AG08396 (cell line): ENCODE measurements around the gene TADA2B.
"Not testable (repeated sequence)": the region's sequence is repeated elsewhere in the genome, so short reads cannot be mapped to it uniquely, and the experiment has no call there.

ENCODE experiments used
- DNase-seq: peaks from one replicate; pipeline ENCODE4 v3.0.0; 2012; ENCODE audit warnings: low spot score, mixed read lengths

The TADA2B gene

DNA sequence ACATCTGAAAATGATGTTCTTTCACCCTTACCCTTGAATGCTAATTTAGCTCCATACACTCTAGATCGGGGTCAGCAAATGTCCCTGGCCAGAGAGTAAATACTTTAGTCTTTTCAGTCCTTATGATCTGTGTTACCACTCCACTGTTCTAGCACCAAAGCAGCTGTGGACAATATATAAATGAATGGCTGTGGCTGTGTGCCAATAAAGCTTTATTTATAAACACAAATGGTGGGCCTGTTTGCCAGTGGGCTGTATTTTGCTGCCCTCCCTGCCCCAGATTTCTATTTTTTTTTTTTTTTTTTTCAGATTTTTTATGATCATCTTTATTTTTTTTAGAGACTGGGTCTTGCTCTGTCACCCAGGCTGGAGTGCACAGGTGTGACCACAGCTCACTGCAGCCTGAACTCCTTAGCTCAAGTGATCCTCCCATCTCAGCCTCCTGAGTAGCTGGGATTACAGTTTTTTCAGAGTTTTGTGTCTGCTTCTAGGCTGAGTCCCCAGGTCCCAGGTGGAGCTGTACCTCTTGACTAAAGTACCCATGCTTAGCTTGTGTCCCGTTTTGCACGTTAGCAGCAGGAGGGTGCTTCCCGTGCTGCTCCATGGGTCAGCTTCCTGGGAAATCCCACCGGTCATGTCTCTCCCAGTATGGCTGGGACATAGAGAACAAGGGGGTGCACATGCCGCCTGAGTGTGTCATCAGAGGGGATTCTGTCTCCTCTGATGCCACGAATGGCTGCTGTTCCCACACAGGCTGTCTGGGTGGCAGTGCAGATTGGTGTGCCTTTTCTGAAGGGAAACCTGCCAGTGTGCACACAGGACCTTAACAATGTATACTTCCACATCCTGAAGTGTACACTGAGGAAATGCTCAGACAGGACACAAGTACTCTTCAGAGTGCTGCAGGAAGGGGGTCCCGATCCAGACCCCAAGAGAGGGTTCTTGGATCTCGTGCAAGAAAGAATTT, 40.7 kb downstream of the TADA2B start:
- DNase-seq, result no peak

DNA sequence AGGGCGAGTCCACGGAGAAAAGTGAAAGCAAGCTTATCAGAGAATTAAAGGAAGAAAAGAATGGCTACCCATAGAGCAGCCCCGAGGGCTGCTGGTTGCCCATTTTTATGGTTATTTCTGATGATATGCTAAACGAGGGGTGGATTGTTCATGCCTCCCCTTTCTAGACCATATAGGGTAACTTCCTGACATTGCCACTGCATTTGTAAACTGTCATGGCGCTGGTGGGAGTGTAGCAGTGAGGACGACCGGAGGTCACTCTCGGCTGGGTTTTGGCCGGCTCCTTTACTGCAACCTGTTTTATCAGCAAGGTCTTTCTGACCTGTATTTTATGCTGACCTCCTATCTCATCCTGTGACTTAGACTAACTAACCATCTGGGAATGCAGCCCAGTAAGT, 41.4 kb downstream of the TADA2B start:
- not testable (repeated sequence) for DNase-seq

DNA sequence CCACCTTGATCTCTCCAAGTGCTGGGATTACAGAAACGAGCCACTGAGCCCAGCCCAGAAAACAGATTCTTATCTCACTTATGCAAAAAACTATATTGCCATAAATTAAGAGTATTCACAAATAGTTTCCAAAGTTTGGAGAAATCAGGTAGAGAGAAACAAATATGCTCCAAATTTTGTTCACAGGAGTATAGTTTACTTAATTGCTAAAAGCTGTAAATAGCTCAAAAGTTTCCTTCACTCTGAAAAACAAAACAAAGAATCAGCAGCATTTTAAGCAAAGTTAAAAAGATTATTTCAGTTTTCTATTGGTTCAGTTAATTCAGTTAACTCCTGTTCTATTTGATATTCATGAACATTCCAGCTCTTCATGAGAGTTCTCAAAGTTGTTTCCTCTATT, 43.2 kb downstream of the TADA2B start:
- DNase-seq, result no peak

DNA sequence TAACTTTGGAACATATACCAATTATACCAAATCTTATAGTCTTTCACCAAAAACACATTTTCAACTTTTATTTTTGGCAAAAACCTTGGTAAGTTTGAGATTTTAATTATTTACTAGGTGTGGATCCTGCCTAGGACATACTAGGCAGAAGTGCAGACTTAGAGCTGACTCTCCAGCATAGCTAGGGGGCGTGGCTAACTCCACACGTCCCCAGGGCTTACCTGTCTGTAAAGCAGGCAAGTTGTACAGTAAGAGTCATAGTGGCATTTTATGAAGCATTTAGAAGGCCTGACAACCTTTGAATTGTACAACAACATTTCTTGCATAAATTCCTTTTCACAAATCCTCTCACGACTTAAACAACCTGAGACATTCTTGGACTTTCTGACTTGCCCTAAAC, 43.9 kb downstream of the TADA2B start:
- no peak for DNase-seq

DNA sequence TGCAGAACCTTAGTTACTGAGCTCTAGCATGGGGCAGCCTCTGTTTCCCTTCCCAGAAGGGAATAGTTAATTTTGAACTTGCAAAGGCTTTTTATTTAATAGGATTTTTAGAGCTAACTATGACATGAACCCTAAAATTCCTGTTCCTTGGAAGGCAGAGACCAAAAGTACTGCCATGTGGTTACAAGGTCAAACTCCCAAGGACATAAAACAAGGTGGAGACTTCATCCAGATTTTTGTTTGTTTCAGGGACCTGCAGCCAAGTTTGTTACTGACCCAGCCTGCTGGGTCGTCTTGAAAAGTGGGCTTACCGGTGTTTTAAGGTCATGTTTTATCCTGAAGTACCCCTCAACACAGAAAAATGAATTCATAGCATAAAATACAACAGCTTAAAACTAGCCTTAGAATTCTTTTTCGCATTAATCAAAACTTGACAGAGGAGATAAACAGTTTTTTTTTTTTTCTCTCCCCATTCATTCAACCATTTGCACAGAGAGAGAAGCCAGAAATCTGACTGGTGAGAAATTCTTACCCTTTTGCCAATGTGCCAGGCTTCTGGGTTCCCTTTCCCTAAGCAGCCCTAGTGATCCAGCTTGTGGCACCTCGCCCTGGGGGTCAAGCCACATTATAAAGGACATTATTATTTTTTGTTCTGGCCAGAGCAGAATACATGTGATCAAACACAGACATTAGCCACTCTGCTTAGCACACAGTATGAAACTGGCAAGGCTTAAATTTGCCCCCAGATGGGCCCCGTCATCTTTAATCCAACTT, 46.2 kb downstream of the TADA2B start:
- no peak for DNase-seq

DNA sequence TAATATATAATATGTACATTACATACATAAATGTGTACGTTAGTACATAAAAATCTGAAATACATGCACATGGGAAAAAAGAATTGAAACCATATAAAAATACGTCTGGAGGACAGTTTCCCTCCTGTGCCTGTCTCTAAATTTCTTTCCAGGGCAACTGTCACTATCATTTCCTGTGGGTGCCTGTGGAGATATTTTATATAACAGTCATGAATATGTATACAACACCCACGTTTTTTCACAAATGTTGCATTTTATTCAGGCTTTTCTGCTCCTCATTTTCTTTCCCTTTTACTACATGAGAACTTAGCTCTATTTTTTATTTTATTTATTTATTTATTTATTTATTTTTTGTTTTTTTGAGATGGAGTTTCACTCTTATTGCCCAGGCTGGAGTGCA, 48.9 kb downstream of the TADA2B start:
- no peak for DNase-seq

DNA sequence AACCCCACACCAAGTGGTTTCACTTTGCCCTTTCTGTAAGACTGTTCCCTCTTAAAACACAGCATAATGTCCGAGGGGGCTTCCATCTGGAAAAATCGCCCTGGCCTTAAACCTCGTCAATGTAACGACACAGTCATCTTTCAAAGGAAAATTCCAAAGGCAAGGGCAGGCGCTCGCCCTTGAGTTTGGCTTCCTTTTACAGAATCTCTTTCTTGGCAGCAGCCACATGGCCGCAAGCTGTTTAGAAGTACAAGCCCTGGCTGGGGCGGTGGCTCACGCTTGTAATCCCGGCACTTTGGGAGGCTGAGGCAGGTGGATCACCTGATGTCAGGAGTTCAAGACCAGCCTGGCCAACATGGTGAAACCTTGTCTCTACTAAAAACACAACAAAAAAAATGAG, 51.7 kb downstream of the TADA2B start:
- no peak for DNase-seq

DNA sequence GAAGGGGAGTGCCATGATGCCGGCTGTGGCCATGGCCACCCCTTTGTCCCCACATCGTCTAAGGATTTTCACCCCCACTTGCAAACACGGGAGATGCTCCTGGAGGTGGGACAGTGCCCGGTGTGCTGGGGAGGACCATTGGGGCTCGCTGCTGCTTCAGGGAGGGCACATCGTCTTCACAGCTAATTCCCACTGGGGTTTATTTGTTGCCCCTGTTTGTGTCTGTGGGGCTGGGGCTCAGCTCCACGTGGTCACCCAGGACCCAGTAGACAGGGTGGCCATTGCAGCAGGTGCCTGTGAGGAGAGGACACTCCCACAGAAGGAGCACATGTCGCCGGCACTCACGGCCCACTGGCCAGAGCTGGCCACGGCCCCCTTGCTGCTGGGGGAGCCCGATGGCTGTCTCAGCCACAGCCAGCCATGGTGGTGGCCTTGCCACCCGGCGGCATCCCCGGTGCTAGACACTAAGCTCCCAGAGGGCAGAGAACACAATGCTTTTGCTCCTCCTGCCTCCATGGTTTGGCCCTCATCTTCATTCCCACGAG, 52.5 kb downstream of the TADA2B start:
- no peak for DNase-seq

DNA sequence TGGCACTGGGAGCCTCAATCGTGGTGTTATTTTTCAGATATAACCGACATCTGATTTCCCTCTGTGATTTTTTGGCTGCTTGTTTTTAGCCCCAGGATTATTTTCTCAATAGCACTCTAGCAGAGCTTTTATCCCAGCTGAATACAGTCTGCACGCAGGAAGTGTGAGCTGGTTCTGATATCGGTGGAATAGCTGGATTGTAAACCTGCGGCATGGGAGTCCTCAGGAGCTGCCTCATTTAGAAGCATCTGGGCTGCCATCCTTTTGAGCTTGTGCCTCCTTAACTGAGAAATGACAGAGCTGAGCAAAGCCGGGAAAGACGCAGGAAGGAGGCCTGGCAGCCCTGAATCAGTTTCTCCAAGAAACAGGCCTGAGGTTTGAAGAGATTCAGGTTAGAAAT, 53.1 kb downstream of the TADA2B start:
- DNase-seq, result no peak

DNA sequence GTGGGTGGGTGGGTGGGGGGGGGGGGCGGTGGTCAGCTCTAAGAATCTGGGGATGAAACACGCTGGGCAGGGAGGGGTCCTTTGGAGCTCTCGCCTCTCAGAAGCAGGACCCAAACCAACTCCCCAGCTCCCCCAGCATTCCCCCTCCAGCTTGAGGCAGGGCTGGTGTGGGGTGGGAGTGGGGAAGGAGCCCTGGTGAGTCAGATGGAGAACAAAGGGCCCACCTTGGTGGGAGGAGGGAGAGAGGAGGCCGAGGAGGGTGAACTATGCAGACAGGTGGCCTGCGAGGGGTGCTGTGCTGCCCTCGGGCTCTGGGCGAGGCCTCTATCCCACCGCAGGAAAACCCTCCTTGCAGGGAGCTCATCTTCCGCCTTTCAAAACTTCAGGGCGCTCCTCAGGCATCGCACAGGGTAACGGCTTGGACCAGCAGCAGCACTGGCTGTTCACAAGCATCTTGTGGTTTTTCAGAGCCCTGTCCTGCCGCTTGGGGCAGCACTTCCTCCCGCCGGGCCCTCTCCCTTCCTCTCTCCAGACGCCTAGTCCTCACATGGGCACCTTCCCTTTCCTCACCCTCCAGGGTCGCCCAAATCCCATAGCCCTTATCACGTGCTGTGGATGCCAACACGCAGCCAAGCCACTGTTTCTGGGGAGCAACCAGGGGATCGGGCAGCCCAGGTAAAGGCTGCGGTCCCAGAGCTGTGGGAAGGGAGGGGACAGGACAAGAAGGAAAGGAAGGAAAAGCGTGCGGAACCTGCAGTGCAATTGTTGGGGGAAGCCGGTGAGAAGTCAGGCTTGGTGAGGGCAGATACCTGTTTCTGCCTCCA, 58.7 kb downstream of the TADA2B start:
- peak; percentile 89 for DNase-seq

DNA sequence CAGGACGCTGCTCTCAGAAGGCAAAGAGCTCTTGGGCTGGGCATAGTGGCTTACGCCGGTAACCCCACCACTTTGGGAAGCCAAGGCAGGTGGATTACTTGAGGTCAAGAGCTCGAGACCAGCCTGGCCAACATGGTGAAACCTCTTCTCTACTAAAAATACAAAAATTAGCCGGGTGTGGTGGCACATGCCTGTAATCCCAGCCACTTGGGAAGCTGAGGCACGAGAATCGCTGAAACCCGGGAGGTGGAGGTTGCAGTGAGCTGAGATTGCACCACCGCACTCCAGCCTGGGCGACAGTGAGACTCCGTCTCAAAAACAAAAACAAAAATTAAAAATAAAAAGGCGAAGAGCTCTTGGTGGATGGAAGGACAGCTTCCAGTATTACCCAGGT, 59.3 kb downstream of the TADA2B start:
- DNase-seq, result not testable (repeated sequence)

DNA sequence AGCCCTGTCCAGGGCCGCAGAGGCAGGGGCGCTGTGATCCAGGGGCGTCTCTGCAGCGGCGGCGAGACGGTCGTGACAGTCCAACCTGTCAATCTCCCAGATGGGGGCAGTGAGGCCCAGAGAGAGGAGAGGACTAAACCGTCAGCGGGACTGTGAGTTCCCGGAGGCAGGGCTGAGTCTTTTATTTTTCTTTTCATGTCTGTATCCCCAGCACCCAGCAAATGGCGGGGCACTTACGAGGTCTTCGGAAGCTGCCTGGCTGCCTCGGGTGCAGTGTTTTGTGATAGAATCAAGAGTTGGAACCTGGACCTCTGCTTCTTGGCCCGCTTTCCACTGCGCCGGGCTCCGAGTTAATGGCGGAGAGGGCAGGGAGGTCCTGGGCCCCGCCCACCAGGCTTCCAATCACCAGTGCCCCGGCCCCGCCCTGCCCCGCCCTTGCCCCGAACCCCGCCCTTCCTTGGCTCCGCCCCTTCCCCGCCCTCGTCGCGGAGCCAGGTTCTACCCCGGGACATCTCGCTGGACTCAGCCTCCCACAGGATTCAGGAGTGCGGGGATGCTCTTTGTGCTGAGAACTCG, 59.9 kb downstream of the TADA2B start:
- DNase-seq, result peak; percentile 97

DNA sequence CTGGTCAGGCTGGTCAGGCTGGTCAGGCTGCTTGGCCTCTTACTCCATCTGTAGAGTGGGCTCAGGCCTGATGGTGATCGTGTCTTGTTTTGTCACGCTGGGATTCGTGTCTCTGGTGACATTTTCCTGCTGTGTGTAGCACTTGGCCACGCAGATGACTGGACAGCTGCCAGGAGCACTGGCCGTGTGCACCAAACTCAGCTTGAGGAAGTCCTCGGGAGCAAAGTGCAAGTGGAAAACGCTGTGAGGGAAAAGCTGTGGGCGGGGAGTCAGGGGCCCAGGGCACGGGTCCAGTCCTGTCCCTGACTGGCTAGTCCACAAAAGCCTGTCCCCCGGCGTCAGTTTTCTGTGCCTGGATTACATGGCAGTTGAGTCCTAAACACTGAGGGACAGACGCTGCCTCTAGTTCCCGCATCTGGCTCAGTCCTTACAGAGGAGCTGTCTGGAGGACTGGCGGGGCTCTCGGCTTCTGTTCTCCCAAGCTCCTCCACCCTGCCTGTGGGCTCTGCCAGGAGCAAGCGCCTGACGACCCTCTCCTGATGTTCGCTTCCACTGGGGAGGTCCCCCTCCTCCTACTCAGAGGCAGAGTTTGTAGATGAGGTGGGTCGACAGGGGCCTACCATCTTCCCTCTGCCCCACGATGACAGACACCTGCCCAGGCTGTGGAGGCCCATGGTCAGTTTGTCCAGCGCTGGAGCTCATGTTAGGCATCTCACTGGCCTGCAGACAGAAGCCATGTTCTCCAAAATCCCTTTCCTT, 60.6 kb downstream of the TADA2B start:
- peak; percentile 37 for DNase-seq

DNA sequence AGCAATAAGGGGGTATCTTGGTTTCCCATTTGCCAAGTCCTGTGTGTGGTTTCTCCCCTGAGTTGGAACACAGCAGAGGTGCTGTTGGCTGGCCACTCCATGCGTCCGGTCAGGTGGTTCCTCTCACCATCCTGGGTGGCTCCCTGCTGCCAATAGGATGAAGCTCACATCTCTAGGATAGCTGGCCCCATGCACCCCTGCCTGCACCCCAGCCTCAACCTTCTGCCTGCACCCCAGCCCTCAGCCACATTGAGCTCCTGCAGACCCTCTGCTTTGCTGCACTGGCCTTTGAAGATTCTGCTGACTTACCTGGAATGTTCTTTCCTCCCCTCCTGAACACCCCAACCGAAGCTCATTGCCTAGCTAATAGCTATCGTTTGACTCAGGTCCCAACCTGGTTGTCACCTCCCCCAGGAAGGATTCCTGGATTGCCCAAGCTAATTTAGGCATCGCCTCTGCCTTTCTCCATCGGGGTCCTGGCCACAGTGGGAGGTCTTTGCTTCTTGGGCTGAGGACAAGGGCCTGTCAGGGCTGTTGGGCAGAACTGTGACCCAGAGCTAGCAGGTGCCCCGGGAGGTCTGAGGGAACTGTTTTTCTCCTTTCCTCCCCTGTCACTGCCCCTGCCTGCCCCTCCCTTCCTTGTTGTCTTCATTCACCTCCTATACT, 61.3 kb downstream of the TADA2B start:
- no peak for DNase-seq

DNA sequence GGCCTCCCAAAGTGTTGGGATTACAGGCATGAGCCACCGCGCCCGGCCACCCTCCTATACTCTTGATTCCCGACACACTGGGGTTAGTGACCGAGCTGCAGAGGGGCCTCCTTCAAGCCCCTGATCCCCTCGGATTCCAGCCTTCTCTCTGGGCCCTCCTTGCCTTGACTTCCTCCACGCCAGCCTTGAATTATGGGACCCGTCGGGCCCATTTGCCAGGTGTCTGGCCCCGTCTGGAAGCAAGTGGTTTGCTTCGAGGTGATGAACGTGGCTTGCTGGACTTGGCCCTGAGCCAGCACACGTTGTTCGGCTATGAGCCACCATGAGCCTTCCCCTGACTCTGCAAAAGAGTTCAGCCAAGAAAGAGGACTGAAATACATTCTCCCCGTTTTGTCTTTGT, 62.1 kb downstream of the TADA2B start:
- no peak for DNase-seq

DNA sequence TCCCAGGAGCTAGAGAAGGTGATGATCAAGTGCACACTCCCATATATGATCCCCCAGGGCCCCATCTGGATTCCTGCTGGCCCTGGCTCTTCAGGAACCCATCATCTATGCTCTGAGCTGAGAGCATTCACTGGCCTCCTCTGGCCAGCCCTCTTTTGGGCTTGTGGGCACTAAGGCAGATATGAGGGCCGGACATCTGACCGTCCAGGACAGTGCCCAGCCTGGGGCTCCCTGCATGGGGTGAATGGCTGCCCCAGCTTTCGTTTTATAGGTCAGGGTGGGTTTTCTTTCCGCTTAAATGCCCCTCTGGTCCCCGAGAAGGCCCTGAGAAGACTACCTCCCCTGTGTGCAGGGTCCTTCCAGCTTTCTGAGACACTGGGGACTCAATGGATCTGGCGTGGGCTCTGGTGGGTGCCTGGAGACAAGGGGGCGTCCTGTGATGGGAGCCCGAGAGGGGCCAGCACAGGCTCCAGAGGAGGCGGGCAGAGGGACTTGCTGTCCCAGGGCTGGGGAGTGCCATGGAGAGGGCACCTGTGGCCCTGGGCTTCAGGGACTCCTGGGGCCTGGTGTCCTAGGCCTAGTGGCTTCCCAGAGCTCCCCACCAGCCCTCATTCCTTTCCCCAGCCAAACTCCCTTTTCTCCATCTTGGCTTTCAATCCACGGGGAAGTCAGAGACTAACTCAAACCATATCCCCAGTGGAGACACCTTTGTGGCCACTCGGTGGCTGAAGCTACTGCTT, 64.2 kb downstream of the TADA2B start:
- DNase-seq, result no peak
